ENCODE data around the gene C21orf91. TPM values are rescaled to one million over a fixed set of nuclear protein-coding genes. Genes with fewer than 3 reads are reported as not detected.

Gene C21orf91
- polyA plus RNA-seq, 2 of the 4 experiments (the other 2 are of a cell fraction): 1.9 to 5.5 TPM

DNA sequence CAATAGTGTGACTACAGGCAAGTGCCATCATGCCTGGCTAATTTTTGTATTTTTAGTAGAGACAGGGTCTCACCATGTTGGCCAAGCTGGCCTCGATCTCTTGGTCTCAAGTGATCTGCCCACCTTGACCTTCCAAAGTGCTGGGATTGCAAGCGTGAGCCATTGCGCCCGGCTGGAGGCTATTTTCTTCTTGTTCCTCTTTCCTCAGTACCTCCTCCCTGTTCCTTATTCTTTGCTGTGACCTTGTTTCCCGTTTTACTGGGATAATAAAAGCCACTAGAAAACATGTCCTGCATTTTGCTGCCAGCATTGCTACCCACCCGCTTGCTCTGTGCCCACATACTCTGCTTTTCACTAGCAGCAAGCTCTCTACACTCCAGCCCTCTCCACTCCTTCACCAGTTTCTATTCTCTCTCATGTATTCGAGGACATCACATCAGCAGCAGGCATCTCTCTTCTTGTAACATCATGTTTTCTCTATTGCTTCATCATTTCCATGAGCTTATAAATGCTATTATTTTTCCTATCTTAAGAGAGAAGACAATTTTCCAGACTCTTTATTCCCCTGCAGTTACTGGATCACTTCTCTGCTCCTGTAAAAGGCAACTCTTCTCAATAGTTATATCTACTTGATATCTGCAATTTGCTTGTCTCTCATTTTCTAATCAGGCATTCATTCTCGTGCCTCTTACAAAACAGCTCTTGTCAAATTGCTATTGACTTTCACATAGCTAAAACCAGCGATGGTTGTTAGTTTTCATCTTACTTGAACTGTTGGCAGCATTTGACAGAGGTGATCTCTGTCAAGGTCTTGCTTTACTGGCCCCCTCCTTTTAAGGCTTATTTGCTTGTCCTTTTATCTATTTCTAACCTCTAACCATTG, 34.5 kb upstream of the C21orf91 start:
- no peak overlapping the region for H3K4me3 ChIP-seq
- no peak for DNase-seq (ENCODE audit: low read depth in 1 of 2, low spot score in 1 of 2)
- ChIA-PET POLR2A (no interaction called here), CTCF (no interaction called here)
- TF ChIP-seq RCOR1 (IDR thresholded peaks at IDR 0.05; ENCODE audit: low read depth, low read length) (no peak), ZSCAN20 (CRISPR knock-in tag; IDR thresholded peaks at IDR 0.05) (no peak), SREBF2 (IDR thresholded peaks at IDR 0.05) (no peak), EHMT2 (IDR thresholded peaks at IDR 0.05; ENCODE audit: low read depth) (no peak), TP53 (CRISPR knock-in tag; IDR thresholded peaks at IDR 0.05) (no peak), HOXA7 (CRISPR knock-in tag; IDR thresholded peaks at IDR 0.05) (no peak), SMC3 (IDR thresholded peaks at IDR 0.05) (no peak), GATA3 (IDR thresholded peaks at IDR 0.05; ENCODE audit: borderline replicate concordance) (no peak), RFX5 (IDR thresholded peaks at IDR 0.05) (no peak), EHF (CRISPR knock-in tag; IDR thresholded peaks at IDR 0.05) (no peak), POLR2A (IDR thresholded peaks at IDR 0.05; ENCODE audit: low read length) (no peak)
- TF ChIP-seq, protein P1, sequence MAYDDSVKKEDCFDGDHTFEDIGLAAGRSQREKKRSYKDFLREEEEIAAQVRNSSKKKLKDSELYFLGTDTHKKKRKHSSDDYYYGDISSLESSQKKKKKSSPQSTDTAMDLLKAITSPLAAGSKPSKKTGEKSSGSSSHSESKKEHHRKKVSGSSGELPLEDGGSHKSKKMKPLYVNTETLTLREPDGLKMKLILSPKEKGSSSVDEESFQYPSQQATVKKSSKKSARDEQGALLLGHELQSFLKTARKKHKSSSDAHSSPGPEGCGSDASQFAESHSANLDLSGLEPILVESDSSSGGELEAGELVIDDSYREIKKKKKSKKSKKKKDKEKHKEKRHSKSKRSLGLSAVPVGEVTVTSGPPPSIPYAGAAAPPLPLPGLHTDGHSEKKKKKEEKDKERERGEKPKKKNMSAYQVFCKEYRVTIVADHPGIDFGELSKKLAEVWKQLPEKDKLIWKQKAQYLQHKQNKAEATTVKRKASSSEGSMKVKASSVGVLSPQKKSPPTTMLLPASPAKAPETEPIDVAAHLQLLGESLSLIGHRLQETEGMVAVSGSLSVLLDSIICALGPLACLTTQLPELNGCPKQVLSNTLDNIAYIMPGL (CRISPR knock-in tag; IDR thresholded peaks at IDR 0.05; ENCODE audit: borderline replicate concordance): no peak
- TF ChIP-seq, protein P2, sequence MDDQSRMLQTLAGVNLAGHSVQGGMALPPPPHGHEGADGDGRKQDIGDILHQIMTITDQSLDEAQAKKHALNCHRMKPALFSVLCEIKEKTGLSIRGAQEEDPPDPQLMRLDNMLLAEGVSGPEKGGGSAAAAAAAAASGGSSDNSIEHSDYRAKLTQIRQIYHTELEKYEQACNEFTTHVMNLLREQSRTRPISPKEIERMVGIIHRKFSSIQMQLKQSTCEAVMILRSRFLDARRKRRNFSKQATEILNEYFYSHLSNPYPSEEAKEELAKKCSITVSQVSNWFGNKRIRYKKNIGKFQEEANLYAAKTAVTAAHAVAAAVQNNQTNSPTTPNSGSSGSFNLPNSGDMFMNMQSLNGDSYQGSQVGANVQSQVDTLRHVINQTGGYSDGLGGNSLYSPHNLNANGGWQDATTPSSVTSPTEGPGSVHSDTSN (IDR thresholded peaks at IDR 0.05): no peak
- no peak for FAIRE-seq
- no peaks in the 10 kb centered on the region for H3K9me3 ChIP-seq
- H3K27ac ChIP-seq: no peak overlapping the region
- H3K4me1 ChIP-seq: no peaks in the 10 kb centered on the region
- ATAC-seq: no peak
- WGBS (ENCODE audit: missing lambda C conversion rate): 27% methylated on average over 9 of the region's 9 CpGs
- no peak overlapping the region for H3K4me2 ChIP-seq

DNA sequence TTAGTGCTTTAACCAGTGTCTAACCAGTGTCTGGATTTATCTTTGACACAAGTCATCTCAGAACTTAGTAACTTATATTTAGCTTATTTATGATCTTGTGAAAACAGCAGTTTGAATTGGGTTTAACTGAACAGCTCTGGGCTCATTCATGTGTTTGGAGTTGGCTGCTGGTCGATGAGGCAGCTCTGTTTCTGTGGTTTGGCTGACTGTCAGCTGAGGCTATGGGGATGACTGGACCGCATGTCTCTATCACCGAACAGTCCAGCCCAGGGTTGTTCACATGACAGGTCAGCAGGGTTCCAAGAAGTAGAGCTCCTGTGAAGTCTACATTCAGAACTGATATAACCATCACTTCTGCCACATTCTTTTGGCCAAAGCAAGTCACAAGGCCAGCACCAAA, 29.1 kb upstream of the C21orf91 start:
- Histone ChIP-seq H3K27ac (no peak overlapping the region), H3K4me3 (no peak overlapping the region), H3K9me3 (no peaks in the 10 kb centered on the region), H3K4me2 (no peak overlapping the region), H3K4me1 (no peaks in the 10 kb centered on the region)
- POLR2A ChIA-PET: no interaction called here
- no peak for ATAC-seq
- TF ChIP-seq ZNF302 (CRISPR knock-in tag; IDR thresholded peaks at IDR 0.05): no peak
- no peak for TF ChIP-seq JUN (IDR thresholded peaks at IDR 0.05)
- TF ChIP-seq, protein P3, sequence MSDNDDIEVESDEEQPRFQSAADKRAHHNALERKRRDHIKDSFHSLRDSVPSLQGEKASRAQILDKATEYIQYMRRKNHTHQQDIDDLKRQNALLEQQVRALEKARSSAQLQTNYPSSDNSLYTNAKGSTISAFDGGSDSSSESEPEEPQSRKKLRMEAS (IDR thresholded peaks at IDR 0.05): no peak
- TF ChIP-seq HOXA7 (CRISPR knock-in tag; IDR thresholded peaks at IDR 0.05): no peak
- no peak for TF ChIP-seq RFX5 (IDR thresholded peaks at IDR 0.05)
- TF ChIP-seq RARB (CRISPR knock-in tag; IDR thresholded peaks at IDR 0.05): no peak
- TF ChIP-seq EHMT2 (IDR thresholded peaks at IDR 0.05; ENCODE audit: low read depth): no peak
- TF ChIP-seq, protein P4, sequence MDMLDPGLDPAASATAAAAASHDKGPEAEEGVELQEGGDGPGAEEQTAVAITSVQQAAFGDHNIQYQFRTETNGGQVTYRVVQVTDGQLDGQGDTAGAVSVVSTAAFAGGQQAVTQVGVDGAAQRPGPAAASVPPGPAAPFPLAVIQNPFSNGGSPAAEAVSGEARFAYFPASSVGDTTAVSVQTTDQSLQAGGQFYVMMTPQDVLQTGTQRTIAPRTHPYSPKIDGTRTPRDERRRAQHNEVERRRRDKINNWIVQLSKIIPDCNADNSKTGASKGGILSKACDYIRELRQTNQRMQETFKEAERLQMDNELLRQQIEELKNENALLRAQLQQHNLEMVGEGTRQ (IDR thresholded peaks at IDR 0.05): no peak
- TF ChIP-seq CBX2 (IDR thresholded peaks at IDR 0.05; ENCODE audit: borderline replicate concordance, low read depth): no peak
- TF ChIP-seq, protein P1 (CRISPR knock-in tag; IDR thresholded peaks at IDR 0.05; ENCODE audit: borderline replicate concordance): no peak
- TF ChIP-seq NR3C1 (IDR thresholded peaks at IDR 0.05): no peak
- TF ChIP-seq MYC (IDR thresholded peaks at IDR 0.05; ENCODE audit: borderline replicate concordance, low read length): no peak
- no peak for TF ChIP-seq EHF (CRISPR knock-in tag; IDR thresholded peaks at IDR 0.05)
- TF ChIP-seq, protein P5, sequence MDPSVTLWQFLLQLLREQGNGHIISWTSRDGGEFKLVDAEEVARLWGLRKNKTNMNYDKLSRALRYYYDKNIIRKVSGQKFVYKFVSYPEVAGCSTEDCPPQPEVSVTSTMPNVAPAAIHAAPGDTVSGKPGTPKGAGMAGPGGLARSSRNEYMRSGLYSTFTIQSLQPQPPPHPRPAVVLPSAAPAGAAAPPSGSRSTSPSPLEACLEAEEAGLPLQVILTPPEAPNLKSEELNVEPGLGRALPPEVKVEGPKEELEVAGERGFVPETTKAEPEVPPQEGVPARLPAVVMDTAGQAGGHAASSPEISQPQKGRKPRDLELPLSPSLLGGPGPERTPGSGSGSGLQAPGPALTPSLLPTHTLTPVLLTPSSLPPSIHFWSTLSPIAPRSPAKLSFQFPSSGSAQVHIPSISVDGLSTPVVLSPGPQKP (IDR thresholded peaks at IDR 0.05; ENCODE audit: low read depth, low read length): no peak
- no peak for TF ChIP-seq CHD4 (IDR thresholded peaks at IDR 0.05; ENCODE audit: borderline replicate concordance)
- TF ChIP-seq TP53 (CRISPR knock-in tag; IDR thresholded peaks at IDR 0.05): no peak
- TF ChIP-seq, protein P6, sequence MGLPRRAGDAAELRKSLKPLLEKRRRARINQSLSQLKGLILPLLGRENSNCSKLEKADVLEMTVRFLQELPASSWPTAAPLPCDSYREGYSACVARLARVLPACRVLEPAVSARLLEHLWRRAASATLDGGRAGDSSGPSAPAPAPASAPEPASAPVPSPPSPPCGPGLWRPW (IDR thresholded peaks at IDR 0.05): no peak
- TF ChIP-seq CEBPB (IDR thresholded peaks at IDR 0.05): no peak
- no peak for DNase-seq (ENCODE audit: low read depth in 1 of 2, low spot score in 1 of 2)
- 7% methylated on average over 2 of the region's 3 CpGs for WGBS (ENCODE audit: missing lambda C conversion rate)
- CTCF ChIA-PET: interaction anchor here (1.1 kb wide), 1 partner anchor 10 kb away, joined by 3 read pairs; no protein-coding TSS in a partner anchor
- FAIRE-seq: no peak

All from A549 (cell line).